ENCODE data around the gene IZUMO1. TPM values are rescaled to one million over a fixed set of nuclear protein-coding genes. Genes with fewer than 3 reads are reported as not detected.

IZUMO1 gene
- total RNA-seq, 1 donor from 2014 or later: 0.21 TPM

GRCh38 chr19:48737360-48737998, 9.2 kb downstream of the IZUMO1 start:
- no peaks in the 10 kb centered on the region for H3K36me3 Mint-ChIP-seq (ENCODE audit: low read depth)
- DNase-seq: peak; percentile 57
- intact Hi-C loops (cut with micrococcal nuclease): no loop called here
- H3K4me3 Mint-ChIP-seq: no peak overlapping the region
- peaks cover 11% of the 10 kb centered on the region for H3K4me1 Mint-ChIP-seq
- peaks cover 2% of the 10 kb centered on the region for H3K27me3 Mint-ChIP-seq
- H3K9me3 Mint-ChIP-seq: no peaks in the 10 kb centered on the region
- H3K27ac Mint-ChIP-seq: peak overlapping the region; percentile 8

GRCh38 chr19:48735031-48735615, 11.6 kb downstream of the IZUMO1 start:
- Mint-ChIP-seq H3K4me1 (peaks cover 5% of the 10 kb centered on the region), H3K9me3 (peaks cover 6% of the 10 kb centered on the region), H3K4me3 (no peak overlapping the region), H3K36me3 (ENCODE audit: low read depth) (peaks cover 3% of the 10 kb centered on the region), H3K27me3 (peaks cover 7% of the 10 kb centered on the region), H3K27ac (no peak overlapping the region)
- DNase-seq: no peak
- intact Hi-C loops (cut with micrococcal nuclease): no loop called here

- no peak overlapping the region for H3K4me3 Mint-ChIP-seq
- H3K36me3 Mint-ChIP-seq (ENCODE audit: low read depth): peaks cover 3% of the 10 kb centered on the region
- H3K27me3 Mint-ChIP-seq: peaks cover 4% of the 10 kb centered on the region
- intact Hi-C loops (cut with micrococcal nuclease): no loop called here
- H3K27ac Mint-ChIP-seq: no peak overlapping the region
- no peak for DNase-seq
- H3K4me1 Mint-ChIP-seq: peaks cover 5% of the 10 kb centered on the region
- peaks cover 6% of the 10 kb centered on the region for H3K9me3 Mint-ChIP-seq
Observed at GRCh38 chr19:48734625-48735024, 12.1 kb downstream of the IZUMO1 start.

- Mint-ChIP-seq H3K9me3 (peaks cover 17% of the 10 kb centered on the region), H3K36me3 (ENCODE audit: low read depth) (peaks cover 12% of the 10 kb centered on the region), H3K27ac (no peak overlapping the region), H3K4me1 (peaks cover 3% of the 10 kb centered on the region), H3K4me3 (no peak overlapping the region), H3K27me3 (peaks cover 4% of the 10 kb centered on the region)
- intact Hi-C loops (cut with micrococcal nuclease): no loop called here
- DNase-seq: no peak
Observed at GRCh38 chr19:48731452-48731851, 15.3 kb downstream of the IZUMO1 start.

- H3K27me3 Mint-ChIP-seq: peaks cover 4% of the 10 kb centered on the region
- no peak overlapping the region for H3K27ac Mint-ChIP-seq
- H3K36me3 Mint-ChIP-seq (ENCODE audit: low read depth): peaks cover 22% of the 10 kb centered on the region
- no peak overlapping the region for H3K4me3 Mint-ChIP-seq
- DNase-seq: peak; percentile 54
- intact Hi-C loops (cut with micrococcal nuclease): no loop called here
- peaks cover 29% of the 10 kb centered on the region for H3K9me3 Mint-ChIP-seq
- H3K4me1 Mint-ChIP-seq: peaks cover 14% of the 10 kb centered on the region
Observed at GRCh38 chr19:48728911-48729664, 17.6 kb downstream of the IZUMO1 start.

GRCh38 chr19:48726556-48726955, 20.2 kb downstream of the IZUMO1 start:
- Mint-ChIP-seq H3K36me3 (ENCODE audit: low read depth) (peaks cover 19% of the 10 kb centered on the region), H3K9me3 (peaks cover 26% of the 10 kb centered on the region), H3K4me3 (peak overlapping the region; percentile 1), H3K27me3 (peaks cover 3% of the 10 kb centered on the region), H3K4me1 (peaks cover 14% of the 10 kb centered on the region), H3K27ac (peak overlapping the region; percentile 69)
- peak; percentile 75 for DNase-seq
- intact Hi-C loops (cut with micrococcal nuclease): no loop called here

GRCh38 chr19:48724796-48725753, 21.6 kb downstream of the IZUMO1 start:
- H3K27ac Mint-ChIP-seq: peak overlapping the region; percentile 80
- H3K4me1 Mint-ChIP-seq: peaks cover 18% of the 10 kb centered on the region
- peaks cover 19% of the 10 kb centered on the region for H3K36me3 Mint-ChIP-seq (ENCODE audit: low read depth)
- peak; percentile 81 for DNase-seq
- peak overlapping the region; percentile 31 for H3K4me3 Mint-ChIP-seq
- intact Hi-C loops (cut with micrococcal nuclease): no loop called here
- H3K27me3 Mint-ChIP-seq: no peaks in the 10 kb centered on the region
- peaks cover 23% of the 10 kb centered on the region for H3K9me3 Mint-ChIP-seq

- Mint-ChIP-seq H3K36me3 (ENCODE audit: low read depth) (peaks cover 15% of the 10 kb centered on the region), H3K9me3 (peaks cover 18% of the 10 kb centered on the region), H3K27ac (no peak overlapping the region), H3K27me3 (no peaks in the 10 kb centered on the region), H3K4me3 (peak overlapping the region; percentile 21), H3K4me1 (peaks cover 18% of the 10 kb centered on the region)
- intact Hi-C loops (cut with micrococcal nuclease): no loop called here
- no peak for DNase-seq
Observed at GRCh38 chr19:48722196-48722708, 24.5 kb downstream of the IZUMO1 start.

- no peaks in the 10 kb centered on the region for H3K27me3 Mint-ChIP-seq
- peak overlapping the region; percentile 91 for H3K4me3 Mint-ChIP-seq
- DNase-seq: peak; percentile 98
- intact Hi-C loops (cut with micrococcal nuclease): loop anchor here (1.0 to 2.0 kb wide), 2 partner anchors 25 to 84 kb away; partner anchors contain the start of gene DBP
- peaks cover 6% of the 10 kb centered on the region for H3K36me3 Mint-ChIP-seq (ENCODE audit: low read depth)
- peak overlapping the region; percentile 97 for H3K27ac Mint-ChIP-seq
- H3K4me1 Mint-ChIP-seq: peaks cover 12% of the 10 kb centered on the region
- peaks cover 8% of the 10 kb centered on the region for H3K9me3 Mint-ChIP-seq
Observed at GRCh38 chr19:48720613-48721296, 26.0 kb downstream of the IZUMO1 start.

- Mint-ChIP-seq H3K9me3 (peaks cover 4% of the 10 kb centered on the region), H3K4me1 (peaks cover 8% of the 10 kb centered on the region), H3K27me3 (no peaks in the 10 kb centered on the region), H3K4me3 (peak overlapping the region; percentile 91), H3K27ac (peak overlapping the region; percentile 97), H3K36me3 (ENCODE audit: low read depth) (peaks cover 3% of the 10 kb centered on the region)
- DNase-seq: no peak
- intact Hi-C loops (cut with micrococcal nuclease): loop anchor here (2.0 kb wide), 1 partner anchor 83 kb away; the partner anchor contains the start of gene DBP
Observed at GRCh38 chr19:48720251-48720612, 26.5 kb downstream of the IZUMO1 start.

GRCh38 chr19:48719263-48720171, 27.2 kb downstream of the IZUMO1 start, which contains the start of gene MAMSTR:
Gene MAMSTR, minus strand, starts transcription at chr19:48719725. Its CDS starts 694 bp downstream, at chr19:48719031.
- H3K27me3 Mint-ChIP-seq: no peaks in the 10 kb centered on the region
- H3K9me3 Mint-ChIP-seq: no peaks in the 10 kb centered on the region
- intact Hi-C loops (cut with micrococcal nuclease): loop anchor here (2.0 to 10.0 kb wide), 2 partner anchors 83 to 385 kb away; partner anchors contain the start of gene DBP
- no peaks in the 10 kb centered on the region for H3K36me3 Mint-ChIP-seq (ENCODE audit: low read depth)
- DNase-seq: no peak
- peaks cover 9% of the 10 kb centered on the region for H3K4me1 Mint-ChIP-seq
- H3K27ac Mint-ChIP-seq: peak within 1 kb of the TSS; percentile 97
- peak within 1 kb of the TSS; percentile 91 for H3K4me3 Mint-ChIP-seq
